ENCODE data around the gene APBB1IP.
A peak's percentile ranks its signal among the peaks of the same experiment; 100 is the strongest.
"Not testable (repeated sequence)": the region's sequence is repeated elsewhere in the genome, so short reads cannot be mapped to it uniquely, and the experiment has no call there.

The APBB1IP gene

GRCh38 chr10:26445411-26446031 lies 7.4 kb downstream of the APBB1IP start:
- DNase-seq: peak; percentile 15 to 25

- peak in 1 of 2 donors; percentile 30 for DNase-seq
These were observed 8.1 kb downstream of the APBB1IP start for GRCh38 chr10:26446258-26446657.

- DNase-seq: no peak
These were observed 10.2 kb downstream of the APBB1IP start for GRCh38 chr10:26448292-26448691.

DNA sequence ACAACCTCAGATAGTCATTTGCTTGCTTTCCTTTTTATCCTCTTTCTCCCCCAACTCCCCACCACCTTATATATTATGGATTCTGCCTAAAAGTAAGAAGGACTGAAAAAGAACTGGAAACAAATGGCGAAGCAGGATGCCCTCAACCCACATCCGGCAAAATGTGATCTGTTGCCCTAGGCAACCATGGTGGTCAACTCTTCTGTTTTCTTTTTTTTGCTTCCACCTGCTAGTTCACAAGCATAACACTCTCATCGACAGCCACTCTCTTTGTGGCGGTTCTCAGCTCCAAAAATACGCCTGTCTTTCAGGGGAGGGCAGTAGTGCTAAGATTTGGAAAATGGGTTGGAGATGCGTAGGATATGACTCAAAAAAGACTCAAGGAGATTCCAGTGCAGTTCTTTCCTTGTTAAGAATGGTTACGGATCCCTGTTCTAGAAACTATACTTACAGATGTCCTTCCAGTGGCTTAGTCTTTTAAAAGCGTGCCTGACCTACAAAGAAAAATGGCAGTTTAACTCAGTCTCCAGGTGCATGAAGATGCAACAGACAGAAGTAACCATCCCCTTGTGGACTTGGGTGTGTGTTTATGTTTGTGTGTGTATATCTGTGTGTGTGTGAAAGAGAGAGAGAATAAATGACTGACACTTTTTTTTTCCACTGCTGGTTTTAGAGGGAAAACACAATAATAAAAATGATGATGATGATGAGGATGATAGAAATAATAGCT lies 10.7 kb downstream of the APBB1IP start:
- no peak for DNase-seq

GRCh38 chr10:26449726-26450125 lies 11.6 kb downstream of the APBB1IP start:
- no peak for DNase-seq

GRCh38 chr10:26451903-26452302 lies 13.8 kb downstream of the APBB1IP start:
- no peak for DNase-seq

DNA sequence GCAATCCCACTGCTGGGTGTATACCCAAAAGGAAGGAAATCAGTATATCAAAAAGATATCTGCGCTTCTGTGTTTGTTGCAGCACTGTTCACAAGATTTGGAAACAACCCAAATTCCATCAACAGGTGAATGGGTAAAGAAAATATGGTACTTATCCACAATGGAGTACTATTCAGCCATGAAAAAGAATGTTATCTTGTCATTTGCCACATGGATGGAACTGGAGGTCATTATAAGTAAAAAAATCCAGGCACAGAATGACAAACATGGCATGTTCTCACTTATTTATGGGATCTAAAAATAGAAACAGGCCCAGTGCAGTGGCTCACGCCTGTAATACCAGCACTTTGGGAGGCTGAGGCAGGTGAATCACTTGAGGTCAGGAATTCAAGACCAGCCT lies 15.7 kb downstream of the APBB1IP start:
- no peak for DNase-seq

- no peak for DNase-seq
These were observed 16.8 kb downstream of the APBB1IP start for GRCh38 chr10:26454891-26455290.

DNA sequence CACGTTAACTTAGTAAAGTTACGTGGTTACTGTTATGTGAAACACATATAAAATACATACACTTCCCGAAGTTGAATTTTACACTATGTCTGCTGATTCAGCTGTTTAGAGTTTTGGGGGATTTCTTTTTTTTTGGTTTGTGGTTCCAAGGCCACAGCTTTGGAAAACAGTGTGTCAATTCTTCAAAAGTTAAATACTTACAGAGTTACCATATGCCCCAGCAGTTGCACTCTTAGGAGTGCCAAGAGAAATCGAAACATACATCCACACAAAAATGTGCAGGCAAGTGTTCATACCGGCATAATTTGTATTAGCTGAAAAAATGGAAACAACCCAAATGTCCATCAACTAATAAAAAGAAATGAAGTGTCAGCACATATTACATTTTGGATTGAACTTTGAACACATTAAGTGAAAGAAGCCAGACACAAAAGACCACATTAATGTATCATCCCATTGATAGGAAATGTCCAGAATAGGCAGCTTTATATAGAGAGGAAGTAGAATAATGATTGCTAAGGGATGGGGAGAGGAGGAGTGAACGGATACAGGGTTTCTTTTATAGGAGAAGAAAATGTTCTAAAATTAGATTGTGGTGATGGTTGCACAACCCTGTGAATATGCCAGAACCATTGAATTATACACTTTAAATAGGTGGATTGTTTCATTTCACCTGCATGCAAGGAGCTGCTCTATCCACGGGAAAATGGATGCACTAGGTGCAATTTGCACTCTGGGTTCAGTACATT lies 17.6 kb downstream of the APBB1IP start:
- DNase-seq: no peak

GRCh38 chr10:26457088-26457487 lies 18.9 kb downstream of the APBB1IP start:
- DNase-seq: no peak

DNA sequence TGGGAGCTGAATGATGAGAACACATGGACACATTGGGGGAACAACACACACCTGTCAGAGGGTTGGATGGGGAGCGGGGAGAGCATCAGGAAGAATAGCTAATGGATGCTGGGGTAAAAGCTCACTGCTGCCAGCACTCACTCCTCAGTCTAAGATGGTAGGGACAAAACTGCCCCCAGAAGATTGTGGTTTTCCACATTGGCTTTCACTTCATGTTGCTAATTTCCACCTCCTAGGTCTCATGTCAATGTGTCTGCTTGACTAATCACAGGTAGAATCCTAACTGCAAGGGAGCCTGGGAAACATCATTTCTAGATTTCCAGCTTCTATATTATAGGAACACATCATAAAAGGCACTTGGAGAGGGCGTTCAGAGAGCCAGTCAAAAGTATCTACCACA lies 22.6 kb downstream of the APBB1IP start:
- DNase-seq: no peak

GRCh38 chr10:26463986-26464385 lies 25.8 kb downstream of the APBB1IP start:
- no peak for DNase-seq

DNA sequence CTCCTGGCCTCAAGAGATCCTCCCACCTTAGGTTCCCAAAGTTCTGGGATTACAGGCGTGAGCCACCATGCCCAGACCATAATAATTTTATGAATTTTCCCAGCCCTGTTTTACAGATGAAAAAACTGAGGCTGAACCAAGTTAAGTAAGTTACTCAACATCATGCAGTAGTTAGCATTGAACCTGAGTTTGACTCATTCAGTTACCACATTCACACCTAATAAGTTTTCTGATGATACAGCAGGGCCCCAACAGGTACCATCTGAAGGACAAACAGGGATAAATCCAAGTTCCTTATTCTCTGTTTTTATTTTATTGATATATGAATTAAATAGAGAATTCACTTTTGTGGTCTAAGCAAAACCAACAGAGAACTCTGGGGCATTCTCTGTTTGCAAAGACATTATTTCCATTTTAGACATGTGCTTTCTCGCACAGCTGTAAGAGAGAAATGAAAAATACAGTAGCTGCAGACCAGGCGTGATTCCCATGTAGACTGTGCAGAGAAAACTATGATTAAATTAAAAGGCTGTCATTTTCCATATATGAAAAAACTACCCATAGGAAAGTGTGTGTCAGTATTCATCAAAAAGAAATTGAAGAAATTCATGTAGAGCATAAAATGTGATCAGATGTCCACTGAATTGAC lies 26.6 kb downstream of the APBB1IP start:
- DNase-seq: no peak

DNA sequence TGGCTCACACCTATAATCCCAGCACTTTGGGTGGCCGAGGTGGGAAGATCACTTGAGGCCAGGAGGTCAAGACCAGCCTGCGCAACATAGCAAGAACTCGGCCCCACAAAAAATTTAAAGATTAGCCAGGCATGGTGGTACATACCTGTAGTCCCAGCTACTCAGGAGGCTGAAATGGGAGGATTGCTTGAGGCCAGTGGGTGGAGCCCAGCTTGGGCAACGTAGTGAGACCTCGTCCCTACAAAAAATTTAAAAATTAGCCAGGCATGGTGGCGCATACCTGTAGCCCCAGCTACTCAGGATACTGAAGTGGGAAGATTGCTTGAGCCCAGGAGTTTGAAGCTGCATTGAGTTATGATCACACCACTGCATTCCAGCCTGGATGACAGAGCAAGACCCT lies 28.4 kb downstream of the APBB1IP start:
- not testable (repeated sequence) for DNase-seq

- no peak for DNase-seq
These were observed 29.5 kb downstream of the APBB1IP start for GRCh38 chr10:26467639-26468038.

DNA sequence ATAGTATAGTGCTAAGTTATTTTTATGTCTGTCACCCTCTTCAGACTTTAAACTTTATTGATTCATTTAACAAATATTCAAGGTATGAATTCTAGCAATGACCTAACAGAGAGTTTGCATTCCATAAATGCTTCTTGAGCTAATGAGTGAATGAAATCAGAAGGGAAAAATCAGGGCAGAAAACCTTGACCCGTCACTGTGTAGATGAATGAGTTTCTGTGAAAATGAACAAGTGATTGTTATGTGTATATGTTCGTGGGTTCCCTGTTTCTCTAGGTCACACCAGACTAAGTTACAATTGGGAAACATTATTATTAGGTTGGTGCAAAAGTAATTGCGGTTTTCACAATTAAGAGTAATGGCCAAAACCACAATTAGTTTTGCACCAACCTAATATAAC lies 30.1 kb downstream of the APBB1IP start:
- no peak for DNase-seq

GRCh38 chr10:26468700-26469099 lies 30.6 kb downstream of the APBB1IP start:
- no peak for DNase-seq

DNA sequence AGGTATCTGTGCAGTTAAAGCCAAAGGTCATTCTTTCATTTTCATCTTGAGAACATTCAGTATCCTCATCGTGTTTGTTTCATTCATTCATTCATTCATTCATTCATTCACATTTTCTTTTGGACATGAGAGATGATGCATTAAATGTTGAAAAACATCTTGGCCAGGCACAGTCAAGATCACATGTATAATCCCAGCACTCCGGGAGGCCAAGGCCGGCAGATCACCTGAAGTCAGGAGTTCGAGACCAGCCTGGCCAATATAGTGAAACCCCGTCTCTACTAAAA lies 34.3 kb downstream of the APBB1IP start:
- no peak for DNase-seq

DNA sequence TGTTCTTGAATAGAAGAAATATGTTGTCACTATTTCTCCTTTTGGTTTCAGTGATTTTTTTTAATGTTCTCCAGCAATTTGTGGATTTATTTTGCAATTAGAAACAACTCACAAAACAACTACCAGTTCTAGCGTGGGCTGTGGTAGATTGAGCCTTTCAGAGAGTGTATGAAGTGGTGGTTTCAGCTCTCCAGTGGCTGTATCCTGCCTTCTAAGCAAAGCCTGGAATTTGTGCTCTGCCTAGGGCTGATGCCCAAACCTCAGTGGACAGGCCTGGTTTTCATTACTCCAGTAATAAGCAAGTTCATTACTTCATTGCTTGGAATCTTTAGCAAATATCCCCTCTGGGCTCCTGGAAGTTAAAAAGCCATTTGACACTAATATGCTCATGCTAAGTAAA lies 35.9 kb downstream of the APBB1IP start:
- peak; percentile 40 to 65 for DNase-seq

GRCh38 chr10:26474845-26475244 lies 36.7 kb downstream of the APBB1IP start:
- DNase-seq: not testable (repeated sequence)

DNA sequence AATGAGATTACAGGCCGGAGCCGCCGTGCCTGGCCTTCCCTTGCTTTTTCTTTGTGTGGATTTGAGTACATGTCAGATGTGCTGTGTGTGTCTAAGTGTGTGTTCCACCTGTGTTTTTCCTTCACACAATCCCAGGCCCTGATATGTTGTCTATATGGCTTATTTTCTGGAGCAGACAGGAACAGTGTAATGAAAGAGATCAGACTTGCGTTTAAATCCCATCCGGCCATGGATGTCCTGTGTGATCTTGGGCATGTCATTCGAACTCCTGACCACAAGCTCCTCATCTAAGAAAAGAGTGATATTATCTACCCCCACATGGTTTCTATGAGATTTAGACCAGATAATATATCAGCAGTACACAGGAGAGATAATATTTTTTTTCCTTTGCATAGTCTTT lies 37.2 kb downstream of the APBB1IP start:
- DNase-seq: no peak

DNA sequence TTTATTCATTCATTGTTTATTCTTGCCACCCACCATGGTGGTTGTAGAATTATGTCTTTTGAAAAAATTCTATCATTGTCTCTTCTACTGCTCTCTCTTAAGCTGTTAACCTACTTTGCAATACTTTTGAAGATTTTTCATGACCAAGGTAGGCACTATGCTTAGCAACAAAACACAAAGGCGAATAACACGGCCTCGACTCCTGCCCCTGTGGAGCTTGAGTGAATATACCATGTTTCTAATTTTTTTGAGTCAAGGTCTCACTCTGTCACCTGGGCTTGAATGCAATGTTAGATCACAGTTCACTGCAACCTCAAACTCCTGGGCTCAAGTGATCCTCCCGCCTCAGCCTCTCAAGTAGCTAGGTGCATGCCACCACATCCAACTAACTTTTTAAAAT lies 39.4 kb downstream of the APBB1IP start:
- DNase-seq: no peak

DNA sequence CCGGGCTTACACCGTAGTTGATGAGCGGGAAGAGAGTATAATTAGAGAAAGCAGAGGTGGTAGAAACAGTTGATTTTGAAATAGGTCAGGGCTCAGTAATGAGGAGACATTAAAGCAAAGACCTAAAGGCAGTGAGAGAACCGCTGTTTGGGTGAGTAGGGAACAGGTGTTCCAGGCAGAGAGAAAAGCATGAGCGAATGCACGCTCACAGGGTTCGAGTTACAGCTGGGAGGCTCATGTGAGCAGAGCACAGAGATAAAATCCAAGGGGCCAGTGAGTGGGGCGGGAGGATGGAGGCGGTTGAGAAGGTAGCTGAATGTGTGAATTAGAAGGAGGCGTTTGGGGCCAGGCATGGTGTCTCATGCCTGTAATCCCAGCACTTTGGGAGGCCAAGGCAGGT lies 39.9 kb downstream of the APBB1IP start:
- no peak for DNase-seq

All from inflammatory macrophage (primary cell).